CD4-positive, CD25-positive, alpha-beta regulatory T cell (primary cell): Measurements from ENCODE around the gene PAQR9. TPM values are rescaled to one million over a fixed set of nuclear protein-coding genes. Genes with fewer than 3 reads are reported as not detected.

ENCODE experiments used
- ATAC-seq, 2 donors: fragments of 150-1000 bp; cut with Tn5 transposase; one replicate each; pipeline ENCODE4 v1.10.0; 2021; ENCODE audit warnings: low read depth in 2 of 2, moderate number of reproducible peaks in 2 of 2, moderate library complexity in 1 of 2
- DNase-seq, 3 donors: peaks; one replicate each; pipeline versions ENCODE4 v3.0.0 to v3.0.0-alpha.2; 2012 to 2022; ENCODE audit warnings: mixed read lengths in 1 of 3
- H3K27ac ChIP-seq: one replicate; pipeline ENCODE4 v1.7.0; 2013; ENCODE audit warnings: mild to moderate bottlenecking, low read length; ENCODE audit not compliant: insufficient read depth, poor library complexity, severe bottlenecking
- H3K27me3 ChIP-seq: one replicate; pipeline ENCODE4 v1.7.0; 2013; ENCODE audit warnings: low read length; ENCODE audit not compliant: control insufficient read depth, insufficient read depth
- H3K36me3 ChIP-seq: one replicate; pipeline ENCODE4 v1.7.0; 2013; ENCODE audit warnings: mild to moderate bottlenecking, low read length, moderate library complexity; ENCODE audit not compliant: control insufficient read depth, insufficient read depth
- H3K4me1 ChIP-seq: 2 replicates; pipeline ENCODE4 v1.7.0; 2013; ENCODE audit warnings: mild to moderate bottlenecking, low read length; ENCODE audit not compliant: insufficient read depth, control insufficient read depth, poor library complexity, severe bottlenecking
- H3K4me3 ChIP-seq: one replicate; pipeline ENCODE4 v1.7.0; 2013; ENCODE audit warnings: low read depth, mild to moderate bottlenecking, low read length, moderate library complexity
- H3K9me3 ChIP-seq, 2 experiments: 1 replicate in 1 of 2; 2 replicates in 1 of 2; pipeline ENCODE4 v1.7.0; 2013; ENCODE audit warnings: low read length in 2 of 2, mild to moderate bottlenecking in 1 of 2, moderate library complexity in 1 of 2; ENCODE audit not compliant: control insufficient read depth in 2 of 2
- H3K27ac Mint-ChIP-seq, 3 donors: one replicate each; pipeline ENCODE4 v1.8.0; 2020 to 2022; ENCODE audit warnings: mild to moderate bottlenecking in 3 of 3, mixed read lengths in 3 of 3, moderate library complexity in 2 of 3
- H3K27me3 Mint-ChIP-seq: one replicate; pipeline ENCODE4 v1.8.0; 2022; ENCODE audit warnings: mild to moderate bottlenecking, mixed read lengths
- H3K36me3 Mint-ChIP-seq: one replicate; pipeline ENCODE4 v1.8.0; 2020; ENCODE audit warnings: mixed read lengths
- H3K4me1 Mint-ChIP-seq, 4 donors: one replicate each; pipeline ENCODE4 v1.8.0; 2020 to 2022; ENCODE audit warnings: mixed read lengths in 4 of 4, mild to moderate bottlenecking in 1 of 4
- H3K4me3 Mint-ChIP-seq, 4 donors: one replicate each; pipeline ENCODE4 v1.8.0; 2020 to 2022; ENCODE audit warnings: mild to moderate bottlenecking in 4 of 4, mixed read lengths in 4 of 4, moderate library complexity in 3 of 4
- H3K9me3 Mint-ChIP-seq, 7 donors: one replicate each; pipeline ENCODE4 v1.8.0; 2020 to 2022; ENCODE audit warnings: mixed read lengths in 7 of 7, mild to moderate bottlenecking in 3 of 7, moderate library complexity in 2 of 7
- polyA plus RNA-seq, 4 donors: library from polyadenylated mRNA; unstranded; fragments of 300-500 nt; fragmentation: Illumina TruSeq; gene quantifications; one replicate each; pipeline ENCODE4 v1.2.3, GENCODE V29; 2021
- total RNA-seq: library from RNA; stranded (reverse); gene quantifications from one replicate; pipeline ENCODE4 v1.2.3, GENCODE V29; 2022

Gene PAQR9
- total and polyA plus RNA-seq, 5 donors from 2014 or later: not detected

- H3K4me1 Mint-ChIP-seq: no peaks in the 10 kb centered on the region
- H3K4me1 ChIP-seq: no peaks in the 10 kb centered on the region
- H3K36me3 ChIP-seq: no peaks in the 10 kb centered on the region
- no peaks in the 10 kb centered on the region for H3K36me3 Mint-ChIP-seq
- ATAC-seq (no peak), DNase-seq (no peak)
- no peak overlapping the region for H3K4me3 ChIP-seq
- H3K27ac Mint-ChIP-seq: no peak overlapping the region
- no peak overlapping the region for H3K4me3 Mint-ChIP-seq
- no peak overlapping the region for H3K27ac ChIP-seq
- peaks cover 23% of the 10 kb centered on the region for H3K27me3 ChIP-seq
- peaks cover 3 to 4% of the 10 kb centered on the region in 2 experiments for H3K9me3 ChIP-seq
- peaks cover 0 to 9% (median 0%) of the 10 kb centered on the region in 7 donors for H3K9me3 Mint-ChIP-seq
- H3K27me3 Mint-ChIP-seq: peaks cover 71% of the 10 kb centered on the region
These were observed 39.8 kb downstream of the PAQR9 start for GRCh38 chr3:142923694-142924093.

- no peak for ATAC-seq
- Histone ChIP-seq H3K27me3 (peaks cover 5% of the 10 kb centered on the region), H3K27ac (no peak overlapping the region), H3K4me3 (no peak overlapping the region), H3K9me3 (no peaks in the 10 kb centered on the region), H3K36me3 (no peaks in the 10 kb centered on the region), H3K4me1 (no peaks in the 10 kb centered on the region)
- DNase-seq: no peak
- Mint-ChIP-seq H3K27ac (no peak overlapping the region), H3K9me3 (peaks cover 0 to 3% (median 0%) of the 10 kb centered on the region in 7 donors), H3K27me3 (peaks cover 48% of the 10 kb centered on the region), H3K4me3 (no peak overlapping the region), H3K36me3 (no peaks in the 10 kb centered on the region), H3K4me1 (no peaks in the 10 kb centered on the region)
These were observed 46.9 kb downstream of the PAQR9 start for GRCh38 chr3:142916605-142917004.

- Mint-ChIP-seq H3K4me1 (no peaks in the 10 kb centered on the region), H3K9me3 (peaks cover 0 to 3% (median 0%) of the 10 kb centered on the region in 7 donors), H3K4me3 (no peak overlapping the region), H3K36me3 (no peaks in the 10 kb centered on the region), H3K27me3 (peaks cover 44% of the 10 kb centered on the region), H3K27ac (no peak overlapping the region)
- peaks cover 8% of the 10 kb centered on the region for H3K27me3 ChIP-seq
- no peak overlapping the region for H3K4me3 ChIP-seq
- H3K27ac ChIP-seq: no peak overlapping the region
- DNase-seq (no peak), ATAC-seq (no peak)
- no peaks in the 10 kb centered on the region for H3K9me3 ChIP-seq
- H3K4me1 ChIP-seq: no peaks in the 10 kb centered on the region
- H3K36me3 ChIP-seq: no peaks in the 10 kb centered on the region
These were observed 47.8 kb downstream of the PAQR9 start for GRCh38 chr3:142915636-142916035.

- no peak overlapping the region for H3K4me3 Mint-ChIP-seq
- Histone ChIP-seq H3K27me3 (peaks cover 8% of the 10 kb centered on the region), H3K4me1 (no peaks in the 10 kb centered on the region), H3K36me3 (no peaks in the 10 kb centered on the region), H3K27ac (no peak overlapping the region), H3K9me3 (no peaks in the 10 kb centered on the region), H3K4me3 (no peak overlapping the region)
- ATAC-seq (no peak), DNase-seq (no peak)
- no peaks in the 10 kb centered on the region for H3K36me3 Mint-ChIP-seq
- H3K27ac Mint-ChIP-seq: no peak overlapping the region
- peaks cover 39% of the 10 kb centered on the region for H3K27me3 Mint-ChIP-seq
- no peaks in the 10 kb centered on the region for H3K4me1 Mint-ChIP-seq
- peaks cover 0 to 3% (median 0%) of the 10 kb centered on the region in 7 donors for H3K9me3 Mint-ChIP-seq
These were observed 49.1 kb downstream of the PAQR9 start for GRCh38 chr3:142914286-142914811.

GRCh38 chr3:142913432-142913831 lies 50.0 kb downstream of the PAQR9 start:
- Mint-ChIP-seq H3K9me3 (peaks cover 0 to 3% (median 0%) of the 10 kb centered on the region in 7 donors), H3K4me3 (no peak overlapping the region), H3K36me3 (no peaks in the 10 kb centered on the region), H3K4me1 (no peaks in the 10 kb centered on the region), H3K27me3 (peaks cover 37% of the 10 kb centered on the region), H3K27ac (peak overlapping the region in 1 of 3 donors; percentile 18)
- Histone ChIP-seq H3K9me3 (no peaks in the 10 kb centered on the region), H3K4me1 (no peaks in the 10 kb centered on the region), H3K4me3 (no peak overlapping the region), H3K27me3 (peaks cover 7% of the 10 kb centered on the region), H3K27ac (no peak overlapping the region), H3K36me3 (no peaks in the 10 kb centered on the region)
- no peak for ATAC-seq
- no peak for DNase-seq

GRCh38 chr3:142912402-142913172 lies 50.9 kb downstream of the PAQR9 start:
- H3K27ac ChIP-seq: no peak overlapping the region
- Mint-ChIP-seq H3K27me3 (peaks cover 37% of the 10 kb centered on the region), H3K9me3 (peaks cover 0 to 3% (median 0%) of the 10 kb centered on the region in 7 donors), H3K4me3 (no peak overlapping the region), H3K4me1 (no peaks in the 10 kb centered on the region), H3K27ac (no peak overlapping the region), H3K36me3 (no peaks in the 10 kb centered on the region)
- H3K4me1 ChIP-seq: no peaks in the 10 kb centered on the region
- DNase-seq (no peak), ATAC-seq (no peak)
- no peaks in the 10 kb centered on the region for H3K36me3 ChIP-seq
- no peak overlapping the region for H3K4me3 ChIP-seq
- H3K27me3 ChIP-seq: peaks cover 7% of the 10 kb centered on the region
- H3K9me3 ChIP-seq: no peaks in the 10 kb centered on the region

Other genes with a start within 250 kb of the PAQR9 start
- 1.6 TPM for gene TRPC1, start 239.6 kb downstream of the PAQR9 start, total RNA-seq
- under 1 TPM; 0.24 to 0.80 (median 0.67) TPM for gene TRPC1, start 239.6 kb downstream of the PAQR9 start, polyA plus RNA-seq
- gene PCOLCE2, start 74.6 kb downstream of the PAQR9 start, total RNA-seq: not detected
- not detected for gene PCOLCE2, start 74.6 kb downstream of the PAQR9 start, polyA plus RNA-seq
- gene U2SURP, start 37.9 kb upstream of the PAQR9 start, total RNA-seq: 175 TPM
- gene U2SURP, start 37.9 kb upstream of the PAQR9 start, polyA plus RNA-seq: 100 to 1,000 TPM in 3 of 4 donors, 10 to 100 TPM in 1; 94.2 to 119 (median 115) TPM
- gene CHST2, start 156.1 kb upstream of the PAQR9 start, total RNA-seq: 4.9 TPM
- gene CHST2, start 156.1 kb upstream of the PAQR9 start, polyA plus RNA-seq: 1 to 10 TPM; 4.3 to 6.0 (median 5.2) TPM